ENCODE data around the gene ABCD2.
A peak's percentile ranks its signal among the peaks of the same experiment; 100 is the strongest.
"Not testable (repeated sequence)": the region's sequence is repeated elsewhere in the genome, so short reads cannot be mapped to it uniquely, and the experiment has no call there.

ABCD2 gene

GRCh38 chr12:39619660-39620433 is at the start of gene ABCD2:
Gene ABCD2 (minus strand): TSS chr12:39619803. CDS start chr12:39619615, 188 bp downstream.
- peak; percentile 74 for DNase-seq

- no peak for DNase-seq
These were observed 40.5 kb upstream of the ABCD2 start for GRCh38 chr12:39660101-39660500.

- no peak for DNase-seq
These were observed 27.8 kb upstream of the ABCD2 start for GRCh38 chr12:39647383-39647782.

GRCh38 chr12:39646963-39647362 is 27.4 kb upstream of the ABCD2 start:
- no peak for DNase-seq

GRCh38 chr12:39643052-39643451 is 23.4 kb upstream of the ABCD2 start:
- DNase-seq, result no peak

GRCh38 chr12:39638840-39639239 is 19.2 kb upstream of the ABCD2 start:
- no peak for DNase-seq

- no peak for DNase-seq
These were observed 18.6 kb upstream of the ABCD2 start for GRCh38 chr12:39638178-39638577.

- DNase-seq, result no peak
These were observed 13.1 kb upstream of the ABCD2 start for GRCh38 chr12:39632670-39633069.

GRCh38 chr12:39628836-39629235 is 9.2 kb upstream of the ABCD2 start:
- DNase-seq, result no peak

- DNase-seq, result no peak
These were observed 8.3 kb upstream of the ABCD2 start for GRCh38 chr12:39627914-39628313.

GRCh38 chr12:39626033-39626814 is 6.6 kb upstream of the ABCD2 start:
- DNase-seq, result no peak

- DNase-seq, result no peak
These were observed 4.3 kb upstream of the ABCD2 start for GRCh38 chr12:39623919-39624318.

- not testable (repeated sequence) for DNase-seq
These were observed 3.6 kb upstream of the ABCD2 start for GRCh38 chr12:39623160-39623559.

GRCh38 chr12:39622306-39622705 is 2.7 kb upstream of the ABCD2 start:
- DNase-seq, result peak; percentile 32

GRCh38 chr12:39621670-39622069 is 2.1 kb upstream of the ABCD2 start:
- no peak for DNase-seq

- peak; percentile 67 for DNase-seq
These were observed 1.4 kb upstream of the ABCD2 start for GRCh38 chr12:39620659-39621658.

GRCh38 chr12:39619316-39619659 is 315 bp downstream of the ABCD2 start:
- DNase-seq, result peak; percentile 35

GRCh38 chr12:39618701-39619100 is 902 bp downstream of the ABCD2 start:
- DNase-seq, result no peak

- no peak for DNase-seq
These were observed 1.7 kb downstream of the ABCD2 start for GRCh38 chr12:39617887-39618286.

- no peak for DNase-seq
These were observed 2.9 kb downstream of the ABCD2 start for GRCh38 chr12:39616666-39617065.

GRCh38 chr12:39616251-39616650 is 3.4 kb downstream of the ABCD2 start:
- no peak for DNase-seq

- DNase-seq, result no peak
These were observed 6.1 kb downstream of the ABCD2 start for GRCh38 chr12:39613525-39613924.

GRCh38 chr12:39612250-39612649 is 7.4 kb downstream of the ABCD2 start:
- no peak for DNase-seq
